Omental fat pad (tissue), 4 donors: ENCODE results near the gene VAC14. TPM values are rescaled to one million over a fixed set of nuclear protein-coding genes. Genes with fewer than 3 reads are reported as not detected.
A peak's percentile ranks its signal among the peaks of the same experiment; 100 is the strongest.

Experiments
- ATAC-seq: fragments of 150-250 bp; one replicate; pipeline ENCODE4 v1.9.1; 2016; ENCODE audit warnings: mild to moderate bottlenecking, moderate library complexity; ENCODE audit not compliant: low FRiP score
- DNase-seq: peaks from one replicate; pipeline ENCODE4 v3.0.0-alpha.2; 2019; ENCODE audit warnings: low spot score
- total RNA-seq, 4 donors: library from RNA; depleted of rRNA; stranded (reverse); fragments of >200 nt; gene quantifications; one replicate each; pipeline ENCODE4 v1.1.0, GENCODE V29; 2016
- TF ChIP-seq, protein P1 (sequence below), 3 donors: fragments of 450-650 bp; IDR thresholded peaks; one replicate each; pipeline ENCODE4 v1.5.1; 2016 to 2017; ENCODE audit warnings: antibody characterized with exemption in 3 of 3, mild to moderate bottlenecking in 3 of 3, moderate library complexity in 2 of 3

VAC14 gene
- total RNA-seq, 4 donors from 2014 or later, result 24.0 to 44.1 (median 35.0) TPM

GRCh38 chr16:70749006-70749678 is 51.8 kb downstream of the VAC14 start:
- no peak for ATAC-seq
- no peak for DNase-seq
- TF ChIP-seq, protein P1, sequence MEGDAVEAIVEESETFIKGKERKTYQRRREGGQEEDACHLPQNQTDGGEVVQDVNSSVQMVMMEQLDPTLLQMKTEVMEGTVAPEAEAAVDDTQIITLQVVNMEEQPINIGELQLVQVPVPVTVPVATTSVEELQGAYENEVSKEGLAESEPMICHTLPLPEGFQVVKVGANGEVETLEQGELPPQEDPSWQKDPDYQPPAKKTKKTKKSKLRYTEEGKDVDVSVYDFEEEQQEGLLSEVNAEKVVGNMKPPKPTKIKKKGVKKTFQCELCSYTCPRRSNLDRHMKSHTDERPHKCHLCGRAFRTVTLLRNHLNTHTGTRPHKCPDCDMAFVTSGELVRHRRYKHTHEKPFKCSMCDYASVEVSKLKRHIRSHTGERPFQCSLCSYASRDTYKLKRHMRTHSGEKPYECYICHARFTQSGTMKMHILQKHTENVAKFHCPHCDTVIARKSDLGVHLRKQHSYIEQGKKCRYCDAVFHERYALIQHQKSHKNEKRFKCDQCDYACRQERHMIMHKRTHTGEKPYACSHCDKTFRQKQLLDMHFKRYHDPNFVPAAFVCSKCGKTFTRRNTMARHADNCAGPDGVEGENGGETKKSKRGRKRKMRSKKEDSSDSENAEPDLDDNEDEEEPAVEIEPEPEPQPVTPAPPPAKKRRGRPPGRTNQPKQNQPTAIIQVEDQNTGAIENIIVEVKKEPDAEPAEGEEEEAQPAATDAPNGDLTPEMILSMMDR (IDR thresholded peaks at IDR 0.05), result no peak

DNA sequence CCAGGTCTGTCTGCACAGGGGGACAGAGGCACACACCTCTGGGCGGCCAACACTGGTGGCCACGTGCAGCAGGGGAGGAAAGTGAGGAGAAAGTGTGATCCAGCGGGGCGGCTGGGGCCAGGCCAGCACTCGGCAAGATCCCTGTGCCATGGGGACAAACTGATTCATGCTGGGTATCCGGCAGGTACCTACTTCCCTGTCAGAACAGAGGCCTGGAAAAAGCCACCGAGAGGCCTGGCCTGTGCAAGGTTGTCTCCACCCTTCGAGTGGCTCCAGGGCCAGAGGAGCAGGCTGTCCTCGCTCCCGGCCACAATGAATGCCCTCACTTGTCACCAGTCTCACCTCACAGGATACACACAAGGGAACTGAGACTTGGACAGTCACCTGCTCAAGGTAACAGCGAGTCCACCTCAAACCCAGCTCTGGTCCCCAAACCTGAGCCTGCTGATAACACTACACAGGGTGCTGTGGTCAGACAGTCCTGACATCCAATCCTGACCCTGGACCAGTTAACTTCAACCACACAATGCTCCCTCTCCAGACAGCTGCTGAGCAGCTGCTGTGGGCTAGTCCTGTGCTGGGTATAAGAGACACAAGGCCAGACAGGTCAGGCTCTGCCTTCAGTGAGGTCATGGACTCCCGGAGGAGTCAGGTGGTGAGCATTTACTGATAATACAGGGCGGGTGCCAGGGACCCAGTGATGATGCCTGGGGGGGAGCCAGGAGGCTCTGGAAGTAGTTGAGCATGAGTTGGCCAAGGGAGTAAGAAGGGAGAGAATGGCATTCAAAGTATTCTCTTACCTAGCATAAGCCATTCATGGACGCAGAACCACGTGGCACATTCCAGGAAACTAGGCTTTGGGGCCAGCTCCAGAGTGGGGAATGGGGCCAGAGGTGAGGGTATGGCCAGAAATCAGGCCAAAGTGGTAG is 53.0 kb downstream of the VAC14 start:
- ATAC-seq, result peak; percentile 39
- TF ChIP-seq, protein P1 (IDR thresholded peaks at IDR 0.05), result no peak
- DNase-seq, result no peak

GRCh38 chr16:70746708-70747424 is 54.1 kb downstream of the VAC14 start:
- ATAC-seq, result peak; percentile 49
- TF ChIP-seq, protein P1 (IDR thresholded peaks at IDR 0.05), result no peak
- no peak for DNase-seq

- peak; percentile 67 for DNase-seq
- peak; percentile 66 for ATAC-seq
- TF ChIP-seq, protein P1 (IDR thresholded peaks at IDR 0.05), result no peak
Measured at GRCh38 chr16:70746040-70746707, 54.8 kb downstream of the VAC14 start.

- TF ChIP-seq, protein P1 (IDR thresholded peaks at IDR 0.05), result no peak
- DNase-seq, result no peak
- no peak for ATAC-seq
Measured at GRCh38 chr16:70745536-70746025, 55.4 kb downstream of the VAC14 start.

DNA sequence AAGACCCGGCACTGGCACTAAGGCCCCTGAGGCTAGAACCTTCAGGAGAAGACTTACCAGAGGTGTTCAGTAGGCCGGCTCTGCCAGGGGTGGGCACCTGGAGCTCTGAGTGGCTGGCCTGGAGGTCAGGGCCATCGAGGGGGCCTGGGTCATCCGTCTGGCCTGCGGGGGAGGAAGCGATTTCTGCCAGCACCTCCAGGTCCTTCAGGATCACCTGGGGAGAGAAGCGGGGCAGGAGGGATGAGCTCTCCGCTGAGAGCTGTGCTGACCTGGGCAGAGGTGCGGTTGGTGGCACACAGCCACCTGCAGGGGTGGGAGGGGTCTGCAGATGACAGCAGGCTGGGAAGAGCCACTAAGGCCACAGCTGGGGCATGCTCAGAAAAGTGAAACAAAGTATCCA is 56.6 kb downstream of the VAC14 start:
- DNase-seq (no peak), ATAC-seq (no peak)
- TF ChIP-seq, protein P1 (IDR thresholded peaks at IDR 0.05), result no peak
